LNCaP clone FGC (cell line): ENCODE measurements around the gene ANK2.

ENCODE experiments used
- DNase-seq: peaks from one replicate; pipeline ENCODE4 v3.0.0-alpha.2; 2011; ENCODE audit warnings: low read depth
- H3K4me3 ChIP-seq: 2 replicates; pipeline ENCODE4 v1.5.1; 2011; ENCODE audit warnings: mild to moderate bottlenecking, low read depth, low read length, control low read depth
- TF ChIP-seq, protein P1 (sequence below): IDR thresholded peaks from 2 replicates; pipeline ENCODE4 v1.5.1; 2012; ENCODE audit warnings: mild to moderate bottlenecking; ENCODE audit not compliant: control insufficient read depth, insufficient read depth; ENCODE audit errors: extremely low read depth

ANK2 gene

DNA sequence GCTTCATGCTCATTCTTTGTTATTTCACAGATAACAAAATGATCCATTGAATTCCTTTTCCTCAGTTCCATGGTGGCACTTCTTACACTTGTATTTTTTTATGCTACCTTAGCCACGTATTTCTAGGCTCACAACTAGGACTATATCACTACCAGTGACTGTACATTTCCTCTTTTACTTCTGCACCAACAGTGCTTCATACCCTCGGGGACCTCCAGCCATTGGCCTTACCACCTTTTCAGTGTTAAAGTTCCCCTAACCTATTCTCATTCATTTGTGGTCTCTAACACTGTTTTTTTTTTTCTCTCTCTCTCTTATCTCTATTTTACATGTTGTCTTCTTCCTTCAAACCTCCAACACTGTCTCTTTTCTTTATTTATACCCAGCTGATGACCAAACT lies 315.9 kb downstream of the ANK2 start:
- TF ChIP-seq, protein P1, sequence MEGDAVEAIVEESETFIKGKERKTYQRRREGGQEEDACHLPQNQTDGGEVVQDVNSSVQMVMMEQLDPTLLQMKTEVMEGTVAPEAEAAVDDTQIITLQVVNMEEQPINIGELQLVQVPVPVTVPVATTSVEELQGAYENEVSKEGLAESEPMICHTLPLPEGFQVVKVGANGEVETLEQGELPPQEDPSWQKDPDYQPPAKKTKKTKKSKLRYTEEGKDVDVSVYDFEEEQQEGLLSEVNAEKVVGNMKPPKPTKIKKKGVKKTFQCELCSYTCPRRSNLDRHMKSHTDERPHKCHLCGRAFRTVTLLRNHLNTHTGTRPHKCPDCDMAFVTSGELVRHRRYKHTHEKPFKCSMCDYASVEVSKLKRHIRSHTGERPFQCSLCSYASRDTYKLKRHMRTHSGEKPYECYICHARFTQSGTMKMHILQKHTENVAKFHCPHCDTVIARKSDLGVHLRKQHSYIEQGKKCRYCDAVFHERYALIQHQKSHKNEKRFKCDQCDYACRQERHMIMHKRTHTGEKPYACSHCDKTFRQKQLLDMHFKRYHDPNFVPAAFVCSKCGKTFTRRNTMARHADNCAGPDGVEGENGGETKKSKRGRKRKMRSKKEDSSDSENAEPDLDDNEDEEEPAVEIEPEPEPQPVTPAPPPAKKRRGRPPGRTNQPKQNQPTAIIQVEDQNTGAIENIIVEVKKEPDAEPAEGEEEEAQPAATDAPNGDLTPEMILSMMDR = no peak
- no peak for DNase-seq

DNA sequence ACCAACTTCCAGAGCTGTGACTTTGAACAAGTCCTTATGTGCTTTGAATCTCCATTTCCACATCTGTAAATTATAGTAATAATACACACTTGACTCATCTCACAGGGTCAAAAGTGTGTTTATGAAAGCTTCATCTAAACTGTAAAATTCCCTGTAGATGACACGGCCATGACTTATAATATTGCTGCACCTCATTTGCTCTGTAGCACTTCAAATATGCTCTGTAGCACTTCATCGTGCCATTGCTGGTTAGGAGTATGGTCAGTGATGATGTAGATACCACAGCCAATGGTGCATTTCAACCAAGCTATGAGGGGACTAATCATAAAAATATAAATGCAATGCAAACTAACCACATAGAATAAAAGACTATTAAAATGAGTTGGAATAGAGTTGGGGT lies 318.6 kb downstream of the ANK2 start:
- TF ChIP-seq, protein P1 = no peak
- no peak overlapping the region for H3K4me3 ChIP-seq
- DNase-seq = no peak

More for the DNA sequence above, 315.9 kb downstream of the ANK2 start:
- H3K4me3 ChIP-seq = no peak overlapping the region

DNA sequence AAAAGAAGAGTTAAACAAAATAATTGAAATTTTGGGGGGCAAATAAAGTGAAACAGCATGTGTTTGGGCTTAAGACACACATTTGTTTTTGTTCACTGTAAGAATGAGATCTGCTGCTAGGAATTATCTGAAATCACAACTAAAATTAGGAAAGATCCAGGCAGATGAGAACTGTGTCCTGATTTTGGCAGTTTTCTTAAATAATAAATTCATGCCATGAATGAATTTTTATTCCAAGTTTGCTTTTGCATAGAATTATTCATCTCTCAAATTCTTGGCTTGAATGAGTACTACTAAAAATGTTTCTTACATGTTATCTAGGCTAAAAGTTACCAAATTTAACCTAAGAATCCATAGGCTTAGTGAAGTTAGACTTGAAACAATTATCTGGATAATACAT lies 321.7 kb downstream of the ANK2 start:
- no peak for DNase-seq
- H3K4me3 ChIP-seq = no peak overlapping the region
- TF ChIP-seq, protein P1 = no peak

DNA sequence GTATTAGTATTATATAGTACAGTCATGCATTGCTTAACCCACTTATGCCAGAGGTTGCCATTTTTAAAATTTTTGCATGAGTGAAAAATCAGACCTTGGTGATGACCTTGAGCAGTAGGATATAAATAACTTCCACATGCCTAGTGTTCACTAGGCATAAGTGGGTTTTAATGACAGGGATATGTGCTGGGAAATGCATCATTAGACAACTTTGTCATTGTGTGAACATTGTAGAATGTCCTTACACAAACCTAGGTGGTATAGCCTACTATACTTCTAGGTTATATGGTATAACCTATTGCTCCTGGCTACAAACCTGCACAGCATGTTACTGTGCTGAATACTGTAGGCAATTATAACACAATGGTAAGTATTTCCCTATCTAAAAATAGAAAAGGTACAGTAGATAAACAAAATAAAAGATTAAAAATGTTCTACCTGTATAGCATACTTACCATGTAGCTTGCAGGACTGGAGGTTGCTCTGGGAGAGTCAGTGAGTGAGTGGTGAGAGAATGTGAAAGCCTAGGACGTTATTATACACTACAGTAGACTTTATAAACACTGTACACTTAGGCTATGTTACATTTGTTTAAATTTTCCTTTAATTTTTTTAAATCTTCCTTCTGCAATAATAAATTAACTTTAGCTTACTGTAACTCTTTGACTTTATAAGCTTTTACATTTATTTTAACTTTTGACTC lies 326.7 kb downstream of the ANK2 start:
- no peak for DNase-seq
- TF ChIP-seq, protein P1 = no peak
- no peak overlapping the region for H3K4me3 ChIP-seq

DNA sequence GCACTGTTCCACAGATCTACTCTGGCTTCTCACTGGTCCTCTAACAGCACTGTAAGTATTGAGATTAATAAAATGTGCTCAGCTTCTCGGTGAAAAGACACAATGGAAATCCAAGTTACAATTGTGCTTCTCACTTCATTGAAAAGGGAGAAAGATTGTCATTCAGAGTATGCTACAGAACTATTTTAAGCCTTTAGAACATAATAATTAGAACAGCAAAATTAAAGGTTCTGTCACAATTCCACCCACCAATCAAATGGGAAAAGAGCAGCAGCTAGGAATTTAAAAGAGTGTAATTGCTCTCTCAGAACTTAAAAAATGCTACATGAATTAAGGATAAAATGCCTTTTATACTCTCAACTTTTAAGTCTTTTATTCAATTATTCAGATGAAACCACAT lies 329.4 kb downstream of the ANK2 start:
- DNase-seq = no peak
- TF ChIP-seq, protein P1 = no peak

DNA sequence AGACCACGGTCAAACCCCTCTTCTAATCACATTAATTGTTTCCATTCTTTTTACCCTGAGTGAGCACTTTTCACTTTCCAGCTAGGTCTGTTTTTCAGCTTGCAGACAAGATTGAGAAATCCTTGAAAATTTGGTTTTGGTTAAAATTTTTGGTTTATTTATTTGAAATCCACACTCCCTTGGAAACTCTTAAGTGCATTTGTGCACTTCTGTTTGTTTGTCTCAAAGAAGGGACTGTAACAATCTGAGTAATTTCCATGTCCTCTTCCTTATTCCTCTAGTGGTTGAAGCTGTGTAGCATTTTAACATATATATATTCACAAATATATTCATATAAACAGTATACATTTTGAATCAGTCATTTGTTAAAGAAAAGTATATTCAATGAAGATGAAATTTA lies 333.3 kb downstream of the ANK2 start:
- H3K4me3 ChIP-seq = no peak overlapping the region
- DNase-seq = no peak
- TF ChIP-seq, protein P1 = no peak

More for the DNA sequence above, 329.4 kb downstream of the ANK2 start:
- no peak overlapping the region for H3K4me3 ChIP-seq
